ENCODE measurements around the gene NMT1. TPM values are rescaled to one million over a fixed set of nuclear protein-coding genes. Genes with fewer than 3 reads are reported as not detected.

Gene NMT1
- total RNA-seq, 3 donors from 2014 or later (not counting 1 experiment from before 2014, with no cell fraction given), result 56.6 to 94.7 (median 77.6) TPM

- Histone ChIP-seq H3K9me3 (ENCODE audit: control insufficient read depth, insufficient read depth, low read length) (no peaks in the 10 kb centered on the region), H3K27ac (ENCODE audit: low read length) (no peak overlapping the region), H3K36me3 (ENCODE audit: control insufficient read depth, insufficient read depth, low read length) (no peaks in the 10 kb centered on the region), H3K4me1 (ENCODE audit: control insufficient read depth, insufficient read depth, low read length) (peaks cover 15% of the 10 kb centered on the region), H3K27me3 (ENCODE audit: control insufficient read depth, insufficient read depth, low read length) (peaks cover 28% of the 10 kb centered on the region), H3K4me3 (ENCODE audit: low read length) (no peak overlapping the region)
- TF ChIP-seq CTCF (IDR thresholded peaks at IDR 0.05), result no peak
- WGBS (ENCODE audit: insufficient coverage), result 78% methylated on average over 6 of the region's 7 CpGs
- no peak for ATAC-seq
- no peak overlapping the region for H3K27ac Mint-ChIP-seq
- no peak for DNase-seq
- H3K9me3 Mint-ChIP-seq, result no peaks in the 10 kb centered on the region
- H3K27me3 Mint-ChIP-seq (ENCODE audit: low read depth in 2 of 2), result peaks cover 22 to 32% of the 10 kb centered on the region in 2 donors
- no peak overlapping the region for H3K4me3 Mint-ChIP-seq
- H3K36me3 Mint-ChIP-seq, result no peaks in the 10 kb centered on the region
- intact Hi-C loops (cut with micrococcal nuclease), result no loop called here
- peaks cover 8 to 19% of the 10 kb centered on the region in 2 donors for H3K4me1 Mint-ChIP-seq
Observed at GRCh38 chr17:45016237-45016636, 44.9 kb upstream of the NMT1 start.

GRCh38 chr17:45016823-45017222 is 44.3 kb upstream of the NMT1 start:
- no peaks in the 10 kb centered on the region for H3K9me3 Mint-ChIP-seq
- H3K27me3 ChIP-seq (ENCODE audit: control insufficient read depth, insufficient read depth, low read length), result peaks cover 34% of the 10 kb centered on the region
- intact Hi-C loops (cut with micrococcal nuclease), result no loop called here

DNA sequence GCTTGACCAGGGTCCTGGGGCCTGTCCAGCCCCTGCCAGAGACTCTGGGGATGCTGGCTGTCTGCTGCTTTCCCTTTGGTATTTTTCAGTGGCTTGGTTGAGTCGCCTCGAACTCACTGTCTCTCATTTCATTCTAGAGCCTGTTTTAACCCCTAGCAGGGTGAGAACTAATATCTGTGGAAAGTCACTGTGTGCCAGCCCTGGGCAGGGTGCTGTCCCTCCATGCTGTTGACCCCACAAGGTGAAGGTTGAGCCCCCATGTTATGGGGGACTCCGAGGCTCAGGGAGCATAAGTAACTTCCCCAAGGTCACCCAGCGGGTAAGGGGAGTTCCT is 42.6 kb upstream of the NMT1 start:
- WGBS (ENCODE audit: insufficient coverage), result 31% methylated on average over 4 of the region's 4 CpGs
- Histone ChIP-seq H3K4me1 (ENCODE audit: control insufficient read depth, insufficient read depth, low read length) (peaks cover 25% of the 10 kb centered on the region), H3K27ac (ENCODE audit: low read length) (no peak overlapping the region), H3K36me3 (ENCODE audit: control insufficient read depth, insufficient read depth, low read length) (no peaks in the 10 kb centered on the region), H3K27me3 (ENCODE audit: control insufficient read depth, insufficient read depth, low read length) (peaks cover 34% of the 10 kb centered on the region), H3K9me3 (ENCODE audit: control insufficient read depth, insufficient read depth, low read length) (no peaks in the 10 kb centered on the region), H3K4me3 (ENCODE audit: low read length) (peak overlapping the region; percentile 19)
- peaks cover 24 to 33% of the 10 kb centered on the region in 2 donors for H3K27me3 Mint-ChIP-seq (ENCODE audit: low read depth in 2 of 2)
- ATAC-seq (no peak), DNase-seq (no peak)
- H3K36me3 Mint-ChIP-seq, result no peaks in the 10 kb centered on the region
- intact Hi-C loops (cut with micrococcal nuclease), result no loop called here
- peak overlapping the region in 1 of 2 donors; percentile 88 for H3K27ac Mint-ChIP-seq
- TF ChIP-seq CTCF (IDR thresholded peaks at IDR 0.05), result no peak
- no peaks in the 10 kb centered on the region for H3K9me3 Mint-ChIP-seq
- peak overlapping the region; percentile 90 for H3K4me3 Mint-ChIP-seq
- H3K4me1 Mint-ChIP-seq, result peaks cover 12 to 25% of the 10 kb centered on the region in 2 donors

More at GRCh38 chr17:45016823-45017222, 44.3 kb upstream of the NMT1 start:
- peaks cover 21% of the 10 kb centered on the region for H3K4me1 ChIP-seq (ENCODE audit: control insufficient read depth, insufficient read depth, low read length)
- H3K36me3 ChIP-seq (ENCODE audit: control insufficient read depth, insufficient read depth, low read length), result no peaks in the 10 kb centered on the region
- 82% methylated on average over 5 of the region's 5 CpGs for WGBS (ENCODE audit: insufficient coverage)
- no peak overlapping the region for H3K27ac Mint-ChIP-seq
- H3K36me3 Mint-ChIP-seq, result no peaks in the 10 kb centered on the region
- H3K27me3 Mint-ChIP-seq (ENCODE audit: low read depth in 2 of 2), result peaks cover 24 to 33% of the 10 kb centered on the region in 2 donors
- no peak for ATAC-seq
- H3K27ac ChIP-seq (ENCODE audit: low read length), result no peak overlapping the region
- H3K4me3 Mint-ChIP-seq, result no peak overlapping the region
- no peaks in the 10 kb centered on the region for H3K9me3 ChIP-seq (ENCODE audit: control insufficient read depth, insufficient read depth, low read length)
- H3K4me3 ChIP-seq (ENCODE audit: low read length), result no peak overlapping the region
- H3K4me1 Mint-ChIP-seq, result peaks cover 12 to 24% of the 10 kb centered on the region in 2 donors
- no peak for DNase-seq
- no peak for TF ChIP-seq CTCF (IDR thresholded peaks at IDR 0.05)

Data from natural killer cell (primary cell).